ENCODE results near the gene RAB26. TPM values are rescaled to one million over a fixed set of nuclear protein-coding genes. Genes with fewer than 3 reads are reported as not detected.

Gene RAB26
- total RNA-seq, 1 donor from 2014 or later = not detected

DNA sequence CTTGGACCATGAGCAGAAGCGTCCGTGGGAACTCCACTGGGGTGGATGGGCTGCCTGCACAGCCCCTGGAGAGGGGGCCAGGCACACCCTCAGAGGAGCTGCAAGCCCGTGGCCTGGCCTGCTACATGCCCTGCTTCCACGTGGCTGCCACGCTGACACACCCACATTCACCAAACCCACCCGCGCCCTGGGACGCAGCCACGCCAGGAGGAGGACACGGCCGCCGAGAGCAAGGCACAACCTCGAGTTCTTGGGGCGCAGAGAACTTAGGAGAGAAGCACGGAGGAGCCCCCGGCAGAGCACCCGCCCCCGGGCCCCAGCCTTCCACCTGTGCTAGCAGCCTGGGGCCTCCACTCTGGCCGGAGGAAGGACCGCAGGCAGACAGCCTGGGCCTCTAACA is 29.1 kb downstream of the RAB26 start:
- no peaks in the 10 kb centered on the region for H3K27me3 ChIP-seq (ENCODE audit: control insufficient read depth in 3 of 3, insufficient read depth in 3 of 3, low read length in 3 of 3)
- H3K9me3 ChIP-seq (ENCODE audit: control insufficient read depth in 3 of 3, low read length in 3 of 3) = no peaks in the 10 kb centered on the region
- no peak overlapping the region for H3K9ac ChIP-seq (ENCODE audit: low read depth in 1 of 3, low read length in 3 of 3)
- no peak overlapping the region for H3K4me3 ChIP-seq (ENCODE audit: low read length in 3 of 3)
- peaks cover 32 to 37% (median 36%) of the 10 kb centered on the region in 3 donors for H3K36me3 ChIP-seq (ENCODE audit: control insufficient read depth in 3 of 3, insufficient read depth in 3 of 3, low read length in 3 of 3)
- no peaks in the 10 kb centered on the region for H3K4me1 ChIP-seq (ENCODE audit: control insufficient read depth in 3 of 3, insufficient read depth in 3 of 3, low read length in 3 of 3)
- no peak overlapping the region for H3K27ac ChIP-seq (ENCODE audit: low read depth, low read length)

DNA sequence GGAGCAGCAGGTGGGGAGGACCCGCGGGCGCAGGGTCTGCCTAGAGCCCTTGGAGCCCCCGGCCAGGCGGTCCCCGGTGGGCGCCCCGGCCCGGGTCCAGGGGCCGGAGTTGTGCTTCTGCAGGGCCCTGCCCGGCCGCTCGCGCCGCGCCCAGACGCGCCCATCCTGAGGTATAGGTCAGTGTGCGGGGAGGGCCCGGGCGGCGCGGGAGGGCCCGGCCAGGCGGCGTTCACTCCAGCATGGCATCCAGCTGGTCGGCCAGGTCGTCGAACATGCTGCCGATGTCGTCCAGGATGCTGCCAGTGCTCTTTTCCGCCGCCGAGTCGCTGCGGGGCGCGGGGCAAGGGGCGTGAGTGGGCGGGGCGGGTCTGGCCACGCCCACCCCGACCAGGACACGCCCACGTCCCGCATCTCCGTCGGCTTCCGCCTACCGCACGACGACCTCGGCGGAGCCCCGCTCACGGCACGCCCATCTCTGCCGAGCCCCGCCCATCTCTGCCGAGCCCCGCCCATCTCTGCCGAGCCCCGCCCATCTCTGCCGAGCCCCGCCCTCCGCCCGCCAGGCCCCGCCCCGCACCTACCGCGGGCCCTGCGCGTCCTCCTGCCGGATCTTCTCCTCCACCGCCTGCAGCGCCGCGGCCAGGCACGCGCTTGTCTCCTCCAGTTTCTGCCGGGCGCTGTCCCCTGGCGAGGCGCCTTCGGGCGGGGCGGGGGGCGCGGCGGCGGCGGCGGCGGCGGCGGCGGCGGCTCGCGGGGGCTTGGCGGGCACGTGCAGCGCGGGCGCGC is 30.1 kb downstream of the RAB26 start:
- Histone ChIP-seq H3K27ac (ENCODE audit: low read depth, low read length) (no peak overlapping the region), H3K27me3 (ENCODE audit: control insufficient read depth in 3 of 3, insufficient read depth in 3 of 3, low read length in 3 of 3) (no peaks in the 10 kb centered on the region), H3K9ac (ENCODE audit: low read depth in 1 of 3, low read length in 3 of 3) (no peak overlapping the region), H3K4me1 (ENCODE audit: control insufficient read depth in 3 of 3, insufficient read depth in 3 of 3, low read length in 3 of 3) (no peaks in the 10 kb centered on the region), H3K4me3 (ENCODE audit: low read length in 3 of 3) (no peak overlapping the region), H3K9me3 (ENCODE audit: control insufficient read depth in 3 of 3, low read length in 3 of 3) (no peaks in the 10 kb centered on the region), H3K36me3 (ENCODE audit: control insufficient read depth in 3 of 3, insufficient read depth in 3 of 3, low read length in 3 of 3) (peaks cover 30 to 34% (median 32%) of the 10 kb centered on the region in 3 donors)

DNA sequence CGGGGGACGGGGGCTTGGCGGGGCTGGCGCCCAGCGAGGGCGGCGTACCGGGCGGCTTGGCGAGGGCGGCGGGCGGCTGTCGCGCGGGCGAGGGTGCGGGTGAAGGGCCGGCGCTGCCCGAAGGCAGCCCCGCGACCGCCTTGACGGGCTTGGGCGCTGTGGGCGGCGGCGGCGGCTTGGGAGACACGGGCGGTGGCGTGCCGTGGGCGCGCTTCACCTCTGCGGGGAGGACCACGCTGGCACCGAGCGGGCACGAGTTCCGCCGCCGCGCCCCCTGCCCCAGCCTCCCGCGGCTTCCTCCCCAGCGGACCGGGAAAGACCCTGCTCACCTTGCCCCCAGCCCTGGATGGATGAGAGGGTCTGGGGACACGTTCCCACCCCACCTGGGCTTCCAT is 30.7 kb downstream of the RAB26 start:
- H3K4me1 ChIP-seq (ENCODE audit: control insufficient read depth in 3 of 3, insufficient read depth in 3 of 3, low read length in 3 of 3) = no peaks in the 10 kb centered on the region
- H3K9me3 ChIP-seq (ENCODE audit: control insufficient read depth in 3 of 3, low read length in 3 of 3) = no peaks in the 10 kb centered on the region
- H3K36me3 ChIP-seq (ENCODE audit: control insufficient read depth in 3 of 3, insufficient read depth in 3 of 3, low read length in 3 of 3) = peaks cover 26 to 30% (median 28%) of the 10 kb centered on the region in 3 donors
- H3K27me3 ChIP-seq (ENCODE audit: control insufficient read depth in 3 of 3, insufficient read depth in 3 of 3, low read length in 3 of 3) = no peaks in the 10 kb centered on the region
- no peak overlapping the region for H3K4me3 ChIP-seq (ENCODE audit: low read length in 3 of 3)
- H3K9ac ChIP-seq (ENCODE audit: low read depth in 1 of 3, low read length in 3 of 3) = no peak overlapping the region
- no peak overlapping the region for H3K27ac ChIP-seq (ENCODE audit: low read depth, low read length)

DNA sequence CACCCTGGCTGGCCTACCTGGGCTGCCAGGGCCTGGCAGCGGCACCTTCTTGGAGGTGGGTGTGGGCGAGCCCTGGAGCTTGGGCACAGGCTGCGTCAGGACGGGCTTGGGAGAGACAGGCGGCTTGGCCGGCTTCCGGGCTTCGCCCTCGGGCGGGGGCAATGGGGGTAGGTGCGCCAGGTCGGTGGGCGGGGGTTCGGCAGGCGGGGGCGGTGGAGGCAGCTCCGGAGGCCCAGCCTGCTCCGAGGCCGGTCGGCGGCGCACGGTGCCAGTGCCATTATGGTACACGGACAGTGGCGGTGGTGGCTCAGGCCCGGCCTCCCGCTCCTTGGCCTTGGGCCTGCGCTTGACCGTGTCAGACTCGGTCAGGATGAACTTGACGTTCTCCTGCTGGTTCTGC is 31.2 kb downstream of the RAB26 start:
- Histone ChIP-seq H3K27me3 (ENCODE audit: control insufficient read depth in 3 of 3, insufficient read depth in 3 of 3, low read length in 3 of 3) (no peaks in the 10 kb centered on the region), H3K4me1 (ENCODE audit: control insufficient read depth in 3 of 3, insufficient read depth in 3 of 3, low read length in 3 of 3) (no peaks in the 10 kb centered on the region), H3K4me3 (ENCODE audit: low read length in 3 of 3) (no peak overlapping the region), H3K9ac (ENCODE audit: low read depth in 1 of 3, low read length in 3 of 3) (no peak overlapping the region), H3K36me3 (ENCODE audit: control insufficient read depth in 3 of 3, insufficient read depth in 3 of 3, low read length in 3 of 3) (peaks cover 22 to 26% (median 23%) of the 10 kb centered on the region in 3 donors), H3K27ac (ENCODE audit: low read depth, low read length) (no peak overlapping the region), H3K9me3 (ENCODE audit: control insufficient read depth in 3 of 3, low read length in 3 of 3) (no peaks in the 10 kb centered on the region)

DNA sequence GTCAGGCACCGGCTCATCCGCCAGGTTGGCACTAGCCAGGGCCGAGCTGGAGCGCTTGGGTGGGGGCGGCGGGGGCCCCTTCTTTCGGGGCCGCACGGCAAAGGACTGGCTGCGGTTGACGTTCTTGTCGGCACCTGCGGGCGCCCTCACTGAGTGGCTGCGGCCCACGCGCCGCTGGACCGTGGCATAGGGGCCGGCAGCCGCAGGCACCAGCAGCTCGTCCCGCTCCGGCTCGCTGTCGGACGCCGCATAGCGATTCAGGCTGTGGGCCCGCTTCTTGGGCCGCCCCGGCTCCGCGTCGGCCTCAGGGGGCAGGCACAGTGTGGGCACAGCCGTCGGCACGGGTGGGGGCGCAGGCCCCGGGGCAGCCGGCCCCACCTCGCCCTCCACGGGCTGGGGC is 32.0 kb downstream of the RAB26 start:
- Histone ChIP-seq H3K9ac (ENCODE audit: low read depth in 1 of 3, low read length in 3 of 3) (no peak overlapping the region), H3K36me3 (ENCODE audit: control insufficient read depth in 3 of 3, insufficient read depth in 3 of 3, low read length in 3 of 3) (peaks cover 13 to 17% (median 15%) of the 10 kb centered on the region in 3 donors), H3K27me3 (ENCODE audit: control insufficient read depth in 3 of 3, insufficient read depth in 3 of 3, low read length in 3 of 3) (no peaks in the 10 kb centered on the region), H3K9me3 (ENCODE audit: control insufficient read depth in 3 of 3, low read length in 3 of 3) (no peaks in the 10 kb centered on the region), H3K27ac (ENCODE audit: low read depth, low read length) (no peak overlapping the region), H3K4me1 (ENCODE audit: control insufficient read depth in 3 of 3, insufficient read depth in 3 of 3, low read length in 3 of 3) (no peaks in the 10 kb centered on the region), H3K4me3 (ENCODE audit: low read length in 3 of 3) (no peak overlapping the region)

DNA sequence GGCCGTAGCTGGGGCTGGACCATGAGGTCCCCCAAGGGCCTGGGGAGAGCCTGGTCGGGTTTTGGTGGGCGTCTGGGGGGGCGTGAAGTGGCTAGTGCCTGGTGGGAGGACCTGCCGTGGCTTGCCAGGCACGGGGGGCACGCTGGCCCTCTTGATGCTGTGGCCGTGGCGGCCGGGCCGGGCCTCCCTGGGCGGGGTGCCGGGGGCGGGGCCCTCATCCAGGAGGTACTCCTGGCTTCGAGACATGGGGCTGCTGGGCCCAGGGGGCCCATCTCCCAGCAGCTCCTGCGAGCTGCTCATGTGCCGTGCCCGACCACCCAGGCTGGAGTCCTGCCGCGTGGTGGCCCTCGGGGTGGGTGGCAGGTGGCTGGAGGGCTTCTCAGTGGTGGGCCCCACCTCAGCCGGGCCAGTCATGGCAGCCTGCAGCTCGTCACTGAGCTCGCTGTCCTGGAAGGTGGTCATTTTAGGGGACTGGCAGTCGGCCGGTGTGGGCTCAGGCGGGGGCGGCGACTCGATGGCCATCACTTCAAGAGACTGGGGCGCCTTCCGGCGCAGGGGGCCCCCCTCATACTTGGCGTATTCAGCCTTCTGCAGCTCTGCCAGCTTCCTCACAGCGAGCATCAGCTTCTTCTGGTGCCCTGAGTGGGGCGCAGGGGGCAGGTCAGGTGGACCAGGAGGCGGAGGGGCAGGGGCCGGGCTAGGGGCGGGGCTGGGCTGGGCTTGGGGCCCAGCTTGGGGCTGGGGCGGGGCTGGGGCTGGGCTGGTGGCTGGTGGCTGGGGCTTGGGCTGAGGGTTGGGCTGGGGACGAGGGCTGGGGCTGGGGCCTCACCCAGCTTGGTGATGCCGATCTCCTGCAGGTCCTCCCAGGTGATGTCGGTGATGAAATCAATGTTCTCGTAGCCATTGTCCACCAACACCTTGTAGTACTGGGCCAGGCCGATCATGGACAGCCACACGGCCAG is 32.8 kb downstream of the RAB26 start:
- H3K36me3 ChIP-seq (ENCODE audit: control insufficient read depth in 3 of 3, insufficient read depth in 3 of 3, low read length in 3 of 3) = peaks cover 6 to 9% (median 7%) of the 10 kb centered on the region in 3 donors
- no peak overlapping the region for H3K9ac ChIP-seq (ENCODE audit: low read depth in 1 of 3, low read length in 3 of 3)
- H3K27ac ChIP-seq (ENCODE audit: low read depth, low read length) = no peak overlapping the region
- H3K9me3 ChIP-seq (ENCODE audit: control insufficient read depth in 3 of 3, low read length in 3 of 3) = no peaks in the 10 kb centered on the region
- H3K27me3 ChIP-seq (ENCODE audit: control insufficient read depth in 3 of 3, insufficient read depth in 3 of 3, low read length in 3 of 3) = no peaks in the 10 kb centered on the region
- H3K4me3 ChIP-seq (ENCODE audit: low read length in 3 of 3) = no peak overlapping the region
- H3K4me1 ChIP-seq (ENCODE audit: control insufficient read depth in 3 of 3, insufficient read depth in 3 of 3, low read length in 3 of 3) = no peaks in the 10 kb centered on the region

DNA sequence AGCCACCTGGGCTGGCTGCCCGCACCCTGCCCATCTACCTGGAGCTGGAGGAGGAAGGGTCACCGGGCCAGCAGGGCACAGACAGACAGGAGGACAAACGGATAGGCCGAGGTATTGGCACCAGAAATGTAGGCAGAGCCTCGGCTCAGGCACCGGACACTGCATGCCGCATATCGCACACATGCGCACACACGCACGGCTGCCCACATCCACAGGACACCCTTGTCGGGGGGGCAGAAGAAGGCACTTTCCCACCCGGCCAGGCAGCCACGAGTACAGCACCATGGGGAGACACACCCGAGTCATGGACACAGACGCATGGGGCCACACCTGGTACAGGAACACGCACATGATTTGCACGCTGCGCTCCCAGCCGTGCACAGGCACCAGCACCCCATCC is 33.5 kb downstream of the RAB26 start:
- Histone ChIP-seq H3K4me1 (ENCODE audit: control insufficient read depth in 3 of 3, insufficient read depth in 3 of 3, low read length in 3 of 3) (no peaks in the 10 kb centered on the region), H3K9me3 (ENCODE audit: control insufficient read depth in 3 of 3, low read length in 3 of 3) (no peaks in the 10 kb centered on the region), H3K27me3 (ENCODE audit: control insufficient read depth in 3 of 3, insufficient read depth in 3 of 3, low read length in 3 of 3) (no peaks in the 10 kb centered on the region), H3K4me3 (ENCODE audit: low read length in 3 of 3) (no peak overlapping the region), H3K27ac (ENCODE audit: low read depth, low read length) (no peak overlapping the region), H3K36me3 (ENCODE audit: control insufficient read depth in 3 of 3, insufficient read depth in 3 of 3, low read length in 3 of 3) (peaks cover under 1 to 5% (median 3%) of the 10 kb centered on the region in 3 donors), H3K9ac (ENCODE audit: low read depth in 1 of 3, low read length in 3 of 3) (no peak overlapping the region)

DNA sequence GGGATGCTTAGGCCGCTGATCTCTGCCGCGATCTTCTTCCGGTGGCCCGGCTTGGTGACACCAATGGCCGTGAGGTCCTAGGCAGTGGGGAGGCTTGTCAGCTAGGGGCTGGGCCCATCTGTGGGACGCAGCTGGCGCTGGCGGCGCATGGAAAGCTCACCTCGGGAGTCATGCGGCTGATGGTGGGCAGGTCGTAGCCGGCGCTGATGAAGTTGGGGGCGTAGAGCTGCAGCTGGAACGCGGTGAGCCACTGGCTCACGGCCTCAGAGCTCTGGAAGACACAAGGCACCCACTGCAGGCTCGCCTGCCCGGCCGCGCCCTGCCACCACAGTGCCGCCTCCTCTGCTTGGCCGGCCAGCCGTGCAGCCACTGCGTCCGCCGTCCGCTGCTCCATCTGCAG is 35.2 kb downstream of the RAB26 start:
- H3K27me3 ChIP-seq (ENCODE audit: control insufficient read depth in 3 of 3, insufficient read depth in 3 of 3, low read length in 3 of 3) = no peaks in the 10 kb centered on the region
- H3K27ac ChIP-seq (ENCODE audit: low read depth, low read length) = no peak overlapping the region
- no peaks in the 10 kb centered on the region for H3K36me3 ChIP-seq (ENCODE audit: control insufficient read depth in 3 of 3, insufficient read depth in 3 of 3, low read length in 3 of 3)
- H3K9ac ChIP-seq (ENCODE audit: low read depth in 1 of 3, low read length in 3 of 3) = no peak overlapping the region
- no peak overlapping the region for H3K4me3 ChIP-seq (ENCODE audit: low read length in 3 of 3)
- no peaks in the 10 kb centered on the region for H3K4me1 ChIP-seq (ENCODE audit: control insufficient read depth in 3 of 3, insufficient read depth in 3 of 3, low read length in 3 of 3)
- no peaks in the 10 kb centered on the region for H3K9me3 ChIP-seq (ENCODE audit: control insufficient read depth in 3 of 3, low read length in 3 of 3)

DNA sequence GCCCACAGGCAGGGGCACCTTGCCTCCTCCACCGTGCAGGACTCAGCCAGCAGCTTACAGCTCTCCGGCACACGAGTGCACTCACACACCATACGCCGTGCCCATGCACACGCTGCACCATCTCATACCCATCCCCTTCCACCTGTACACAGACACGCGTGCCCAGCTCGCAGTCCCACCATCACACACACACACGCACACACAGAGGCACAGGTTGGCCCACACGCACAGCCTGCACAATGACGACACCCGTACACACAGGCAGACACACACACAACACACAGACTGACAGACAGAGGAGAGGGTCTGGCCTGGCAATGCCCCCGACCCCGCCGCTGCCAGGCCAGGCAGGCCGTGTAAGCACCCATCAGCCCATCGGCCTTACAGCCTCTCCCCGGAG is 35.9 kb downstream of the RAB26 start:
- H3K9ac ChIP-seq (ENCODE audit: low read depth in 1 of 3, low read length in 3 of 3) = no peak overlapping the region
- no peaks in the 10 kb centered on the region for H3K4me1 ChIP-seq (ENCODE audit: control insufficient read depth in 3 of 3, insufficient read depth in 3 of 3, low read length in 3 of 3)
- H3K27ac ChIP-seq (ENCODE audit: low read depth, low read length) = no peak overlapping the region
- no peak overlapping the region for H3K4me3 ChIP-seq (ENCODE audit: low read length in 3 of 3)
- no peaks in the 10 kb centered on the region for H3K9me3 ChIP-seq (ENCODE audit: control insufficient read depth in 3 of 3, low read length in 3 of 3)
- H3K27me3 ChIP-seq (ENCODE audit: control insufficient read depth in 3 of 3, insufficient read depth in 3 of 3, low read length in 3 of 3) = no peaks in the 10 kb centered on the region
- H3K36me3 ChIP-seq (ENCODE audit: control insufficient read depth in 3 of 3, insufficient read depth in 3 of 3, low read length in 3 of 3) = no peaks in the 10 kb centered on the region

DNA sequence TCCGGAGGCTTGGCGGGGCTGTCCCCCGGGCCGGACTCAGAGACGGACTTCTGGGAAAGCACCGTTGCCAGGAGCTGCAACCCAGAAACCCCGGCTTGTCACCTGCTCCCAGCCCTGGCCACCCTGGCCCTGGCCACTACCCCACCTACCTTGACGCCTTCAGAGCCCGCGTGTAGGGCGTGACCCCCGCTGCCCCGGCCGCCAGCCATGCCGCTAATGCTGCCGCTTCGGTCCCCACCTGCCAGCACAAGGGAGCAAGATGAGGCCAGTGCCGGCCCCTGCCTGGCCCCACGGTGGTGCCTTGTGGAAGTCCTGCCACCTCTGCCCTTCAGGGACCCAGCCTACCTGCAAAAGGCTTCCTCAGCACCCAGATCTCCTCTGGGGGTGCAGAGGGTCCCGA is 36.5 kb downstream of the RAB26 start:
- Histone ChIP-seq H3K9ac (ENCODE audit: low read depth in 1 of 3, low read length in 3 of 3) (no peak overlapping the region), H3K36me3 (ENCODE audit: control insufficient read depth in 3 of 3, insufficient read depth in 3 of 3, low read length in 3 of 3) (no peaks in the 10 kb centered on the region), H3K4me1 (ENCODE audit: control insufficient read depth in 3 of 3, insufficient read depth in 3 of 3, low read length in 3 of 3) (no peaks in the 10 kb centered on the region), H3K4me3 (ENCODE audit: low read length in 3 of 3) (no peak overlapping the region), H3K27me3 (ENCODE audit: control insufficient read depth in 3 of 3, insufficient read depth in 3 of 3, low read length in 3 of 3) (no peaks in the 10 kb centered on the region), H3K27ac (ENCODE audit: low read depth, low read length) (no peak overlapping the region), H3K9me3 (ENCODE audit: control insufficient read depth in 3 of 3, low read length in 3 of 3) (no peaks in the 10 kb centered on the region)

All from skeletal muscle tissue (tissue), 4 donors.